ENCODE measurements around the gene SPTAN1. TPM values are rescaled to one million over a fixed set of nuclear protein-coding genes. Genes with fewer than 3 reads are reported as not detected.

SPTAN1 gene
- total RNA-seq, 1 donor, result 501 TPM

GRCh38 chr9:128595471-128595870, 43.1 kb downstream of the SPTAN1 start:
- H3K4me3 ChIP-seq (ENCODE audit: low read depth, low read length), result no peak overlapping the region
- no peak for DNase-seq (ENCODE audit: low read depth)
- TF ChIP-seq CTCF (IDR thresholded peaks at IDR 0.05; ENCODE audit: insufficient read depth, low read depth, low read length), result no peak

- TF ChIP-seq CTCF (IDR thresholded peaks at IDR 0.05; ENCODE audit: insufficient read depth, low read depth, low read length), result no peak
- no peak for DNase-seq (ENCODE audit: low read depth)
- H3K4me3 ChIP-seq (ENCODE audit: low read depth, low read length), result no peak overlapping the region
Observed at GRCh38 chr9:128600099-128600498, 47.7 kb downstream of the SPTAN1 start.

GRCh38 chr9:128603697-128604096, 51.3 kb downstream of the SPTAN1 start:
- no peak for TF ChIP-seq CTCF (IDR thresholded peaks at IDR 0.05; ENCODE audit: insufficient read depth, low read depth, low read length)
- no peak for DNase-seq (ENCODE audit: low read depth)
- no peak overlapping the region for H3K4me3 ChIP-seq (ENCODE audit: low read depth, low read length)

- no peak overlapping the region for H3K4me3 ChIP-seq (ENCODE audit: low read depth, low read length)
- no peak for TF ChIP-seq CTCF (IDR thresholded peaks at IDR 0.05; ENCODE audit: insufficient read depth, low read depth, low read length)
- peak; percentile 21 for DNase-seq (ENCODE audit: low read depth)
Observed at GRCh38 chr9:128607642-128608350, 55.4 kb downstream of the SPTAN1 start.

DNA sequence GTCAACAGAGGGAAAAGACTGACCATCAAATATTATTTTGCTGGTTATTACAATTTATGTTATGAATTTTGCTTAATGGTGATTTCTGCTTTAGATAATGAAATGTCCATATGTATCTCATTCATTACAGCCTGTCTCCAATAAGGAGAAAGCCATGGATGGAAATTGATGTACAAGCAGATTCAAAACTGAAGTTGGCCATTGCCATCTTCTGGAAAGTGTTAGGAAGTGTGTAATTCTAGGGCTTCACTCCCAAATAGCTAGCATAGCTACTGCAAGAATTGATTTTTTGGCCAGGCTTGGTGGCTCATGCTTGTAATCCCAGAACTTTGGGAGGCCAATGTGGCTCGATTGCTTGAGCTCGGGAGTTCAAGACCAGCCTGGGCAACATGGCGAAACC, 58.5 kb downstream of the SPTAN1 start:
- DNase-seq (ENCODE audit: low read depth), result no peak
- TF ChIP-seq CTCF (IDR thresholded peaks at IDR 0.05; ENCODE audit: insufficient read depth, low read depth, low read length), result no peak
- no peak overlapping the region for H3K4me3 ChIP-seq (ENCODE audit: low read depth, low read length)

DNA sequence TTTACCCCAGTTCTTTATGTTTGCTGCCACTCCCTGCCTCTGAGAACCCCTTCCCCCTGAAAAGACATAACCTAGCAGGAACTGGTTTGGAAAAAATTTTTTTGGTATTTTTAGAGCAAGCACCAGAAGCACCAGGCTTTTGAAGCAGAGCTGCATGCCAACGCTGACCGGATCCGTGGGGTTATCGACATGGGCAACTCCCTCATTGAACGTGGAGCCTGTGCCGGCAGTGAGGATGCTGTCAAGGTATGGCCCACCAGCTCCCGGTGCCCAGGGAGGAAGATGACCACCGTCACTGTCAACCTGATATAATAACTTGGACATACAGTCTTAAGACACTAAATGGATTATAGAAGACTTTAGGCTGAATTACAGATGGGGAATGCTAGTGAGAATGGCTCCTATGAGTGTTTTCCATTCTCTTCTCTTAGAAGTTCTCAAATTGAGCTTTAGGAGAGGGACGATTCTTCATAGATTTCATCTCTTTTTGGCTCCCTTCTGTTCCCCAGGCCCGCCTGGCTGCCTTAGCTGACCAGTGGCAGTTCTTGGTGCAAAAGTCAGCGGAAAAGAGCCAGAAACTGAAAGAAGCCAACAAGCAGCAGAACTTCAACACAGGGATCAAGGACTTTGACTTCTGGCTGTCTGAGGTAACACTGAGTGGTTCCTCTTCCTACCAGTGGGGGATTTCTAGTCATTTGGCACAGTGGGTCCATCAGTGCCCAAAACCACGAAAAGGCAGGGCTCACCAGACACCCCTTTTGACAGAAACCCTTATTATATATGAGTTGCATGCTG, 59.4 kb downstream of the SPTAN1 start:
- no peak for TF ChIP-seq CTCF (IDR thresholded peaks at IDR 0.05; ENCODE audit: insufficient read depth, low read depth, low read length)
- DNase-seq (ENCODE audit: low read depth), result no peak
- H3K4me3 ChIP-seq (ENCODE audit: low read depth, low read length), result no peak overlapping the region
